Stimulated activated CD4-positive, alpha-beta T cell treated with anti-CD3 and anti-CD28 coated beads, Interleukin-1b, Interleukin-23, amount 100 ng/mL, for 4 hours (primary cell): ENCODE results near the gene ZBTB11.
"Not testable (repeated sequence)": the region's sequence is repeated elsewhere in the genome, so short reads cannot be mapped to it uniquely, and the experiment has no call there.

Experiments
- DNase-seq, 2 donors: peaks; one replicate each; pipeline ENCODE4 v3.0.0-alpha.2; 2020; ENCODE audit warnings: low read depth in 2 of 2

ZBTB11 gene

GRCh38 chr3:101615525-101615924, 61.4 kb downstream of the ZBTB11 start:
- DNase-seq: no peak

GRCh38 chr3:101613014-101613413, 63.9 kb downstream of the ZBTB11 start:
- DNase-seq: not testable (repeated sequence)

GRCh38 chr3:101611023-101611422, 65.9 kb downstream of the ZBTB11 start:
- DNase-seq: no peak

- not testable (repeated sequence) for DNase-seq
These were observed 71.5 kb downstream of the ZBTB11 start for GRCh38 chr3:101605398-101605797.

- DNase-seq: no peak
These were observed 73.7 kb downstream of the ZBTB11 start for GRCh38 chr3:101603184-101603583.

GRCh38 chr3:101602731-101603130, 74.2 kb downstream of the ZBTB11 start:
- no peak for DNase-seq
